HepG2 (cell line): ENCODE data around the gene GDNF. TPM values are rescaled to one million over a fixed set of nuclear protein-coding genes. Genes with fewer than 3 reads are reported as not detected.

Source experiments
- ATAC-seq: fragments of 200-7000 bp; cut with Tn5 transposase; 3 replicates; pipeline ENCODE4 v1.9.1; 2020; ENCODE audit warnings: mild to moderate bottlenecking, moderate library complexity
- BruUV-seq: library from RNA; stranded (reverse); fragments of 400-500 nt; replicated peaks from 2 replicates; lab custom pipeline; 2021; lab: Mats Ljungman, UMichigan
- CTCF ChIA-PET: fragments of 300-600 bp; formaldehyde crosslinking; extraction: SDS; loops from one replicate; lab custom pipeline; 2021; ENCODE audit warnings: low total read pairs, inconsistent platforms, low intra/inter-chr PET ratio; lab: Yijun Ruan, JAX
- POLR2A ChIA-PET: fragments of 350-600 bp; sonication (Branson Sonifier 250); formaldehyde crosslinking; loops from one replicate; lab custom pipeline; 2020; ENCODE audit warnings: antibody characterized with exemption, inconsistent platforms; lab: Yijun Ruan, JAX
- DNase-seq: peaks from one replicate; pipeline ENCODE4 v3.0.0-alpha.2; 2015; ENCODE audit warnings: low spot score
- FAIRE-seq: peaks from 3 replicates; lab custom pipeline; 2011; peaks lifted over from hg19 to GRCh38; lab: Jason Lieb, UNC
- H2AFZ ChIP-seq: one replicate; pipeline ENCODE4 v1.6.1; 2011; ENCODE audit warnings: low read length, inconsistent platforms
- H3K27ac ChIP-seq: fragments of 300-600 bp; 3 replicates; pipeline ENCODE4 v1.8.0; 2011; ENCODE audit warnings: mixed run types, mild to moderate bottlenecking, mixed read lengths, low read length, inconsistent platforms; ENCODE audit not compliant: insufficient read depth; ENCODE audit errors: extremely low read length
- H3K27me3 ChIP-seq, 2 experiments: fragments of 200-600 bp in 1 of 2; 2 replicates in 1 of 2; 3 replicates in 1 of 2; pipeline versions ENCODE4 v1.6.0 to v1.8.0; 2011; ENCODE audit warnings: low read length in 2 of 2, mild to moderate bottlenecking in 2 of 2, moderate library complexity in 2 of 2, inconsistent platforms in 1 of 2; ENCODE audit not compliant: insufficient read depth in 2 of 2, control insufficient read depth in 1 of 2
- H3K36me3 ChIP-seq, 2 experiments: fragments of 200-600 bp in 1 of 2; replicated peaks in 1 of 2; 2 replicates in 1 of 2; 3 replicates in 1 of 2; pipeline versions ENCODE4 v1.5.1 to v1.8.0; 2011; ENCODE audit warnings: low read length in 2 of 2, inconsistent platforms in 1 of 2; ENCODE audit not compliant: insufficient read depth in 2 of 2, control insufficient read depth in 1 of 2
- H3K4me1 ChIP-seq: 2 replicates; pipeline ENCODE4 v1.5.1; 2012; ENCODE audit warnings: low read length, inconsistent platforms; ENCODE audit not compliant: insufficient read depth
- H3K4me2 ChIP-seq: 2 replicates; pipeline ENCODE4 v1.6.0; 2011; ENCODE audit warnings: low read depth, low read length, inconsistent platforms
- H3K4me3 ChIP-seq, 3 experiments: fragments of 200-600 bp in 1 of 3; sonication (generic), shearing (Covaris generic) in 1 of 3; replicated peaks in 1 of 3; 2 replicates each; pipeline ENCODE4 v1.5.1; 2011 to 2016; ENCODE audit warnings: low read length in 3 of 3, inconsistent platforms in 2 of 3, low read depth in 2 of 3, mild to moderate bottlenecking in 2 of 3, control low read depth in 1 of 3, mixed read lengths in 1 of 3; ENCODE audit not compliant: insufficient read depth in 1 of 3
- H3K79me2 ChIP-seq: one replicate; pipeline ENCODE4 v1.6.1; 2011; ENCODE audit warnings: low read length, inconsistent platforms; ENCODE audit not compliant: insufficient read depth
- H3K9ac ChIP-seq: 2 replicates; pipeline ENCODE4 v1.6.0; 2011; ENCODE audit warnings: mild to moderate bottlenecking, low read depth, low read length, inconsistent platforms; ENCODE audit not compliant: insufficient read depth
- H3K9me3 ChIP-seq: 2 replicates; pipeline ENCODE4 v1.5.1; 2012; ENCODE audit warnings: mild to moderate bottlenecking, low read length
- H4K20me1 ChIP-seq: 2 replicates; pipeline ENCODE4 v1.6.0; 2011; ENCODE audit warnings: inconsistent platforms, mild to moderate bottlenecking, low read length, moderate library complexity; ENCODE audit not compliant: insufficient read depth
- SALL1 ChIP-seq: sonication (generic); formaldehyde crosslinking; IDR thresholded peaks from 2 replicates; pipeline ENCODE4 v1.8.0; 2022; ENCODE audit warnings: mild to moderate bottlenecking, missing genetic modification reagents
- ZNF496 ChIP-seq: sonication (generic); formaldehyde crosslinking; IDR thresholded peaks from 2 replicates; pipeline ENCODE4 v1.8.1; 2023; ENCODE audit warnings: mild to moderate bottlenecking, moderate library complexity, missing genetic modification reagents; ENCODE audit not compliant: insufficient replicate concordance
- ZNF768 ChIP-seq: sonication (generic); formaldehyde crosslinking; IDR thresholded peaks from 2 replicates; pipeline ENCODE4 v1.4.0; 2020; ENCODE audit warnings: missing genetic modification reagents
- ZNF879 ChIP-seq: sonication (generic); formaldehyde crosslinking; IDR thresholded peaks from 2 replicates; pipeline ENCODE4 v1.8.1; 2023; ENCODE audit warnings: missing genetic modification reagents
- ZZZ3 ChIP-seq: sonication (generic); formaldehyde crosslinking; IDR thresholded peaks from 2 replicates; pipeline ENCODE4 v1.4.0; 2020; ENCODE audit warnings: missing genetic modification reagents, mild to moderate bottlenecking, borderline replicate concordance
- WGBS: methylation state at CpG from one replicate; pipeline ENCODE4 v1.1.6; 2017; ENCODE audit warnings: low lambda C conversion rate; 5-methylcytosine and 5-hydroxymethylcytosine counted together
- in situ Hi-C: cut with HindIII; loops from 2 replicates; pipeline ENCODE4 v1.10.0; 2017; ENCODE audit warnings: low pct_unique_long_range_greater_than_20kb; ENCODE audit not compliant: extremely low pct_ligation_motif_present
- intact Hi-C: fragments of 100-400 bp; cut with micrococcal nuclease; formaldehyde crosslinking; loops from one replicate; pipeline ENCODE4 v1.10.0; 2022; ENCODE audit not compliant: unreplicated experiment
- polyA plus RNA-seq, 8 experiments: library from polyadenylated mRNA; depleted of rRNA in 3 of 8; stranded (reverse) in 7 of 8; unstranded in 1 of 8; fragments of >200 nt; fragmentation: Illumina TruSeq in 4 of 8; extraction: Trizol in 4 of 8; gene quantifications; 2 replicates each; pipeline versions ENCODE4 v1.2.1 to v1.2.3, GENCODE V29; 2011 to 2016; ENCODE audit warnings: low read depth in 4 of 8, missing spikeins in 1 of 8, mixed read lengths in 1 of 8; ENCODE audit not compliant: insufficient read depth in 1 of 8
- total RNA-seq, 5 experiments: library from RNA; depleted of rRNA; stranded (reverse); fragments of >200 nt; fragmentation: Illumina TruSeq; extraction: Trizol; gene quantifications; 2 replicates each; pipeline ENCODE4 v1.2.3, GENCODE V29; 2016; ENCODE audit warnings: low read depth in 1 of 5
- TF ChIP-seq, protein P1 (sequence below): sonication (generic); formaldehyde crosslinking; IDR thresholded peaks from 2 replicates; pipeline ENCODE4 v1.4.0; 2020; ENCODE audit warnings: missing genetic modification reagents

Gene GDNF
- total and polyA plus RNA-seq, 2 of the 13 experiments (the other 11 are each of a cell fraction or from before 2014, with no cell fraction given), result 0.24 to 0.46 TPM

DNA sequence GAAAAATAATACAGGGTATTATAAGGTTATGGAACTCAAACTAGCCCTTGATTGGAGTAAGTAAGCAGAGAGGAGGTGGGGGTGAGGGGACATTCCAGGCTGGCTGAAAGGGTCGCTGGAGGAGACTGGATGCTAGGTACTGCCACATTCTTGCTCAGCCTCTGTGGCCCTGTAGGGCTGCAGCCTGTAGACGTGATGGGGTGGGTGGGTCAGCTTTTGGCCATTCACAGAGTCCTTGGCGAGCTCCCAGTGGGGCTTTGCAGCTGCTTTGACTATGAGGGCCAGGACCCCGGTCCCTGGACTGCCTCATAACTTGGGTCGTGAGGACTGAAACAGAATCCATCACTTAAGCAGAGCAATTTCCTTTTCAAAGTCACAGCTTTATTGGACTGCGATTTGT is 4.2 kb upstream of the GDNF start (continued):
- TF ChIP-seq SALL1 (CRISPR knock-in tag), result no peak
- TF ChIP-seq ZNF496 (CRISPR knock-in tag), result no peak
- TF ChIP-seq ZNF768 (CRISPR knock-in tag), result no peak
- TF ChIP-seq ZZZ3 (CRISPR knock-in tag), result no peak

DNA sequence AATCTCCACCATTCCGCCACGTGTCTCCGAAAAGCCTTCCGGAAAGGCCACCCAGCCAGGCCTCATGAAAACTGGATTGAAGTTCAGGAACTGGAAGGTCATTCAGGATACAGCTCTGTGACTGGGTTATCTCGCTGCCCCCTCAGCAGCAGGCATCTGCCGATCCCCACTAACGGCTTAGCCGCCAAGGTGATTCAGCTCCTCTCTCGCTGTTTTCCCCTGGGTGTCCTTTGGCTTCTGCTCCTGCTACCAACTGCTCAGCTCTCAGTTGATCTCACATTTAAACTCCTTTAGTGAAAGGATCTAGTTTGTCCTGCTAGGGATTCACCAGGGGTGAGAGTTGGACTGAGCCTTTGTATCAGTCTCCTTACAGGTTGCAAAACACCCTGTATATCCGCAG is 2.2 kb upstream of the GDNF start:
- ChIA-PET POLR2A (no interaction called here), CTCF (no interaction called here)
- no peaks in the 10 kb centered on the region for H3K36me3 ChIP-seq
- in situ Hi-C loops (no loop called here), intact Hi-C loops (loop anchor here (5.0 kb wide), 1 partner anchor 350 kb away; no protein-coding TSS in a partner anchor)
- 76% methylated on average over 10 of the region's 10 CpGs for whole genome bisulfite sequencing
- TF ChIP-seq ZNF879 (CRISPR knock-in tag), result no peak
- TF ChIP-seq, protein P1, sequence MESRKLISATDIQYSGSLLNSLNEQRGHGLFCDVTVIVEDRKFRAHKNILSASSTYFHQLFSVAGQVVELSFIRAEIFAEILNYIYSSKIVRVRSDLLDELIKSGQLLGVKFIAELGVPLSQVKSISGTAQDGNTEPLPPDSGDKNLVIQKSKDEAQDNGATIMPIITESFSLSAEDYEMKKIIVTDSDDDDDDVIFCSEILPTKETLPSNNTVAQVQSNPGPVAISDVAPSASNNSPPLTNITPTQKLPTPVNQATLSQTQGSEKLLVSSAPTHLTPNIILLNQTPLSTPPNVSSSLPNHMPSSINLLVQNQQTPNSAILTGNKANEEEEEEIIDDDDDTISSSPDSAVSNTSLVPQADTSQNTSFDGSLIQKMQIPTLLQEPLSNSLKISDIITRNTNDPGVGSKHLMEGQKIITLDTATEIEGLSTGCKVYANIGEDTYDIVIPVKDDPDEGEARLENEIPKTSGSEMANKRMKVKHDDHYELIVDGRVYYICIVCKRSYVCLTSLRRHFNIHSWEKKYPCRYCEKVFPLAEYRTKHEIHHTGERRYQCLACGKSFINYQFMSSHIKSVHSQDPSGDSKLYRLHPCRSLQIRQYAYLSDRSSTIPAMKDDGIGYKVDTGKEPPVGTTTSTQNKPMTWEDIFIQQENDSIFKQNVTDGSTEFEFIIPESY (CRISPR knock-in tag), result 0 out of 2 replicates have a peak, but pooled peaks have one; percentile 27
- H3K4me1 ChIP-seq, result peaks cover 20% of the 10 kb centered on the region
- FAIRE-seq (no peak), DNase-seq (no peak), ATAC-seq (no peak)
- H3K27me3 ChIP-seq, result peaks cover 6 to 47% of the 10 kb centered on the region in 2 experiments
- H3K4me3 ChIP-seq, result no peak overlapping the region
- H2AFZ ChIP-seq, result no peak overlapping the region
- H3K27ac ChIP-seq, result no peak overlapping the region
- no peaks in the 10 kb centered on the region for H3K79me2 ChIP-seq
- BruUV-seq, result no TSS peak
- no peaks in the 10 kb centered on the region for H3K9me3 ChIP-seq
- H4K20me1 ChIP-seq, result no peaks in the 10 kb centered on the region
- no peak overlapping the region for H3K4me2 ChIP-seq
- H3K9ac ChIP-seq, result no peak overlapping the region
